Hepatocyte (in vitro differentiated cells): ENCODE results near the gene STK32B. TPM values are rescaled to one million over a fixed set of nuclear protein-coding genes. Genes with fewer than 3 reads are reported as not detected.

Source experiments
- DNase-seq: peaks from one replicate; pipeline ENCODE4 v3.0.0-alpha.2; 2016; ENCODE audit warnings: low spot score
- H2AFZ ChIP-seq: fragments of 200-600 bp; sonication (generic); 2 replicates; pipeline ENCODE4 v1.6.0; 2016; ENCODE audit warnings: antibody characterized with exemption, mild to moderate bottlenecking
- H3K27ac ChIP-seq: fragments of 200-600 bp; sonication (generic); 2 replicates; pipeline ENCODE4 v1.5.1; 2016; ENCODE audit warnings: mild to moderate bottlenecking
- H3K27me3 ChIP-seq: fragments of 200-600 bp; sonication (generic); 2 replicates; pipeline ENCODE4 v1.6.1; 2016
- H3K36me3 ChIP-seq: fragments of 200-600 bp; sonication (generic); replicated peaks from 2 replicates; pipeline ENCODE4 v1.5.1; 2016; ENCODE audit warnings: low read depth; ENCODE audit not compliant: insufficient read depth
- H3K4me1 ChIP-seq: fragments of 200-600 bp; sonication (generic); 2 replicates; pipeline ENCODE4 v1.5.1; 2016; ENCODE audit warnings: mild to moderate bottlenecking, moderate library complexity; ENCODE audit not compliant: insufficient read depth
- H3K4me2 ChIP-seq: fragments of 200-600 bp; sonication (generic); 2 replicates; pipeline ENCODE4 v1.6.0; 2016
- H3K4me3 ChIP-seq: fragments of 200-600 bp; sonication (generic); 2 replicates; pipeline ENCODE4 v1.5.1; 2016; ENCODE audit warnings: mild to moderate bottlenecking
- H3K79me2 ChIP-seq: fragments of 200-600 bp; sonication (generic); 2 replicates; pipeline ENCODE4 v1.6.0; 2017; ENCODE audit warnings: mild to moderate bottlenecking
- H3K9me2 ChIP-seq: fragments of 200-600 bp; sonication (generic); replicated peaks from 2 replicates; pipeline ENCODE4 v1.6.0; 2017; ENCODE audit warnings: mild to moderate bottlenecking; ENCODE audit not compliant: insufficient read depth
- H3K9me3 ChIP-seq: fragments of 200-600 bp; sonication (generic); 2 replicates; pipeline ENCODE4 v1.5.1; 2016; ENCODE audit warnings: low read depth, mild to moderate bottlenecking
- H4K20me1 ChIP-seq: fragments of 200-600 bp; sonication (generic); 2 replicates; pipeline ENCODE4 v1.6.0; 2016; ENCODE audit warnings: mild to moderate bottlenecking; ENCODE audit not compliant: insufficient read depth, poor library complexity, severe bottlenecking
- CTCF ChIP-seq: fragments of 200-600 bp; sonication (generic); IDR thresholded peaks from 2 replicates; pipeline ENCODE4 v1.5.1; 2016; ENCODE audit warnings: antibody characterized with exemption, mild to moderate bottlenecking; ENCODE audit not compliant: poor library complexity
- EZH2 ChIP-seq: fragments of 200-600 bp; sonication (generic); IDR thresholded peaks from 2 replicates; pipeline ENCODE4 v1.6.1; 2016; ENCODE audit warnings: antibody characterized with exemption, mild to moderate bottlenecking, borderline replicate concordance
- EZH2phosphoT487 ChIP-seq: fragments of 200-600 bp; sonication (generic); IDR thresholded peaks from one replicate; pipeline ENCODE4 v1.6.1; 2018; ENCODE audit warnings: antibody characterized with exemption, mild to moderate bottlenecking, low read depth, moderate library complexity; ENCODE audit not compliant: unreplicated experiment, severe bottlenecking
- WGBS: methylation state at CpG from one replicate; pipeline ENCODE4 v1.1.6; 2016; ENCODE audit warnings: low lambda C conversion rate; ENCODE audit errors: missing lambda C conversion rate; 5-methylcytosine and 5-hydroxymethylcytosine counted together
- polyA plus RNA-seq: library from polyadenylated mRNA; unstranded; fragments of >200 nt; fragmentation: Nextera tagmentation; extraction: Ambion mirVana; gene quantifications from 2 replicates; pipeline ENCODE4 v1.2.1, GENCODE V29; 2016
- total RNA-seq: library from RNA; depleted of rRNA; stranded (reverse); fragments of >200 nt; gene quantifications from 2 replicates; pipeline ENCODE4 v1.2.3, GENCODE V29; 2014

Gene STK32B
- total and polyA plus RNA-seq, 2 experiments from 2014 or later, result 0.51 to 1.6 TPM

- Histone ChIP-seq H3K9me2 (no peaks in the 10 kb centered on the region), H3K4me2 (no peak overlapping the region), H3K4me1 (no peaks in the 10 kb centered on the region), H3K79me2 (no peaks in the 10 kb centered on the region), H3K9me3 (no peaks in the 10 kb centered on the region), H3K36me3 (no peaks in the 10 kb centered on the region), H3K27ac (no peak overlapping the region), H3K4me3 (no peak overlapping the region), H2AFZ (no peak overlapping the region), H4K20me1 (no peaks in the 10 kb centered on the region), H3K27me3 (no peaks in the 10 kb centered on the region)
- WGBS, result 93% methylated on average over 2 of the region's 2 CpGs
- no peak for TF ChIP-seq EZH2phosphoT487
- no peak for TF ChIP-seq EZH2
- TF ChIP-seq CTCF, result no peak
- no peak for DNase-seq
These were observed 81.9 kb downstream of the STK32B start for GRCh38 chr4:5133201-5133600.

- no peaks in the 10 kb centered on the region for H3K4me1 ChIP-seq
- no peaks in the 10 kb centered on the region for H4K20me1 ChIP-seq
- no peak overlapping the region for H3K4me3 ChIP-seq
- peaks cover 4% of the 10 kb centered on the region for H3K27me3 ChIP-seq
- H3K36me3 ChIP-seq, result no peaks in the 10 kb centered on the region
- H3K4me2 ChIP-seq, result no peak overlapping the region
- no peak for DNase-seq
- no peaks in the 10 kb centered on the region for H3K9me3 ChIP-seq
- H2AFZ ChIP-seq, result no peak overlapping the region
- no peak for TF ChIP-seq EZH2phosphoT487
- no peak for TF ChIP-seq EZH2
- no peak for TF ChIP-seq CTCF
- WGBS, result 70% methylated on average over 4 of the region's 4 CpGs
- no peaks in the 10 kb centered on the region for H3K79me2 ChIP-seq
- H3K27ac ChIP-seq, result no peak overlapping the region
- no peaks in the 10 kb centered on the region for H3K9me2 ChIP-seq
These were observed 82.8 kb downstream of the STK32B start for GRCh38 chr4:5133933-5134594.

GRCh38 chr4:5134620-5135019, 83.3 kb downstream of the STK32B start:
- Histone ChIP-seq H3K36me3 (no peaks in the 10 kb centered on the region), H3K4me1 (no peaks in the 10 kb centered on the region), H3K4me3 (no peak overlapping the region), H3K4me2 (no peak overlapping the region), H3K27ac (no peak overlapping the region), H3K79me2 (no peaks in the 10 kb centered on the region), H3K9me2 (no peaks in the 10 kb centered on the region), H3K9me3 (no peaks in the 10 kb centered on the region), H4K20me1 (no peaks in the 10 kb centered on the region), H2AFZ (no peak overlapping the region), H3K27me3 (peaks cover 4% of the 10 kb centered on the region)
- TF ChIP-seq EZH2 (no peak), EZH2phosphoT487 (no peak), CTCF (no peak)
- no peak for DNase-seq
- WGBS, result 79% methylated on average over 4 of the region's 4 CpGs
